MCF 10A (cell line): ENCODE results near the gene CCDC12. TPM values are rescaled to one million over a fixed set of nuclear protein-coding genes. Genes with fewer than 3 reads are reported as not detected.
A peak's percentile ranks its signal among the peaks of the same experiment; 100 is the strongest.

Experiments used
- BruUV-seq: library from RNA; stranded (reverse); fragments of 400-500 nt; replicated peaks from 2 replicates; lab custom pipeline; 2021; lab: Mats Ljungman, UMichigan
- CTCF ChIA-PET: fragments of 300-600 bp; sonication (Branson Sonifier 250); formaldehyde crosslinking; extraction: SDS; loops from one replicate; lab custom pipeline; 2021; ENCODE audit warnings: antibody characterized with exemption, inconsistent platforms; lab: Yijun Ruan, JAX
- POLR2A ChIA-PET: fragments of 300-600, 350-650 bp; sonication (Branson Sonifier 250); formaldehyde crosslinking; extraction: SDS; loops from one replicate; lab custom pipeline; 2020; ENCODE audit warnings: antibody characterized with exemption, inconsistent platforms; lab: Yijun Ruan, JAX
- DNase-seq: peaks from one replicate; pipeline ENCODE4 v3.0.0-alpha.2; 2018; ENCODE audit not compliant: unreplicated experiment
- H3K27ac Mint-ChIP-seq: one replicate; pipeline ENCODE4 v1.8.0; 2022; ENCODE audit warnings: mild to moderate bottlenecking, low read depth, mixed read lengths; ENCODE audit not compliant: unreplicated experiment
- H3K27me3 Mint-ChIP-seq: one replicate; pipeline ENCODE4 v1.8.0; 2022; ENCODE audit warnings: mixed read lengths; ENCODE audit not compliant: insufficient read depth, unreplicated experiment
- H3K36me3 Mint-ChIP-seq: one replicate; pipeline ENCODE4 v1.8.0; 2022; ENCODE audit warnings: mild to moderate bottlenecking, moderate library complexity, mixed read lengths; ENCODE audit not compliant: insufficient read depth, unreplicated experiment
- H3K4me1 Mint-ChIP-seq: one replicate; pipeline ENCODE4 v1.8.0; 2022; ENCODE audit warnings: mixed read lengths; ENCODE audit not compliant: insufficient read depth, unreplicated experiment
- H3K4me3 Mint-ChIP-seq: one replicate; pipeline ENCODE4 v1.8.0; 2022; ENCODE audit warnings: mild to moderate bottlenecking, moderate library complexity, mixed read lengths; ENCODE audit not compliant: unreplicated experiment
- H3K9me3 Mint-ChIP-seq: one replicate; pipeline ENCODE4 v1.8.0; 2022; ENCODE audit warnings: mixed read lengths; ENCODE audit not compliant: unreplicated experiment
- CTCF ChIP-seq: fragments of 200-600 bp; IDR thresholded peaks from one replicate; pipeline ENCODE4 v1.8.0; 2022; ENCODE audit warnings: antibody characterized with exemption, mild to moderate bottlenecking; ENCODE audit not compliant: unreplicated experiment
- intact Hi-C: fragments of 100-400 bp; cut with micrococcal nuclease; formaldehyde crosslinking; loops from 2 replicates; pipeline ENCODE4 v1.14.1; 2022
- total RNA-seq: library from RNA; stranded (reverse); gene quantifications from 2 replicates; pipeline ENCODE4 v1.2.3, GENCODE V29; 2022

CCDC12 gene
- total RNA-seq, 1 experiment from 2014 or later, result 45.9 TPM

- CTCF ChIA-PET, result interaction anchor here (0.5 to 2.4 kb wide), 19 partner anchors 9 to 443 kb away, joined by 3 to 19 read pairs (median 4); no protein-coding TSS in a partner anchor
Observed at GRCh38 chr3:46895204-46895660, 81.3 kb downstream of the CCDC12 start.

GRCh38 chr3:46894256-46894655 lies 82.3 kb downstream of the CCDC12 start:
- Mint-ChIP-seq H3K27ac (no peak overlapping the region), H3K4me1 (no peaks in the 10 kb centered on the region), H3K36me3 (peaks cover 1% of the 10 kb centered on the region), H3K27me3 (peaks cover 15% of the 10 kb centered on the region), H3K4me3 (no peak overlapping the region), H3K9me3 (no peaks in the 10 kb centered on the region)
- intact Hi-C loops, result no loop called here
- DNase-seq, result no peak
- CTCF ChIA-PET, result interaction anchor here (0.7 to 2.4 kb wide), 10 partner anchors 8 to 432 kb away, joined by 3 to 19 read pairs (median 6); no protein-coding TSS in a partner anchor
- no TSS peak for BruUV-seq
- POLR2A ChIA-PET, result interaction anchor here (0.6 kb wide), 1 partner anchor 90 kb away, joined by 3 read pairs; no protein-coding TSS in a partner anchor
- TF ChIP-seq CTCF, result no peak

More at GRCh38 chr3:46895204-46895660, 81.3 kb downstream of the CCDC12 start:
- H3K9me3 Mint-ChIP-seq, result no peaks in the 10 kb centered on the region
- peaks cover 15% of the 10 kb centered on the region for H3K27me3 Mint-ChIP-seq
- intact Hi-C loops, result loop anchor here (1.0 to 5.0 kb wide), 3 partner anchors 29 to 190 kb away; no protein-coding TSS in a partner anchor
- H3K4me3 Mint-ChIP-seq, result no peak overlapping the region
- no peaks in the 10 kb centered on the region for H3K36me3 Mint-ChIP-seq
- peak; percentile 89 for TF ChIP-seq CTCF
- POLR2A ChIA-PET, result no interaction called here
- no TSS peak for BruUV-seq
- no peaks in the 10 kb centered on the region for H3K4me1 Mint-ChIP-seq
- DNase-seq, result peak; percentile 59
- no peak overlapping the region for H3K27ac Mint-ChIP-seq

- ChIA-PET POLR2A (interaction anchor here (0.6 to 1.1 kb wide), 2 partner anchors 91 to 376 kb away, joined by 3 read pairs; no protein-coding TSS in a partner anchor), CTCF (interaction anchor here (0.7 to 1.3 kb wide), 5 partner anchors 8 to 265 kb away, joined by 3 to 4 read pairs (median 3); no protein-coding TSS in a partner anchor)
- peaks cover 15% of the 10 kb centered on the region for H3K27me3 Mint-ChIP-seq
- no peak overlapping the region for H3K4me3 Mint-ChIP-seq
- TF ChIP-seq CTCF, result no peak
- H3K36me3 Mint-ChIP-seq, result peaks cover 6% of the 10 kb centered on the region
- no TSS peak for BruUV-seq
- no peaks in the 10 kb centered on the region for H3K9me3 Mint-ChIP-seq
- H3K4me1 Mint-ChIP-seq, result no peaks in the 10 kb centered on the region
- intact Hi-C loops, result no loop called here
- no peak overlapping the region for H3K27ac Mint-ChIP-seq
- DNase-seq, result no peak
Observed at GRCh38 chr3:46893763-46894162, 82.8 kb downstream of the CCDC12 start.

- Mint-ChIP-seq H3K4me1 (no peaks in the 10 kb centered on the region), H3K27me3 (peaks cover 15% of the 10 kb centered on the region), H3K9me3 (no peaks in the 10 kb centered on the region), H3K4me3 (no peak overlapping the region), H3K27ac (no peak overlapping the region), H3K36me3 (peaks cover 6% of the 10 kb centered on the region)
- no TSS peak for BruUV-seq
- DNase-seq, result no peak
- TF ChIP-seq CTCF, result no peak
- POLR2A ChIA-PET, result interaction anchor here (1.1 kb wide), 1 partner anchor 376 kb away, joined by 3 read pairs; no protein-coding TSS in a partner anchor
- intact Hi-C loops, result no loop called here
- CTCF ChIA-PET, result interaction anchor here (0.7 to 1.3 kb wide), 6 partner anchors 9 to 265 kb away, joined by 3 to 4 read pairs (median 3); no protein-coding TSS in a partner anchor
Observed at GRCh38 chr3:46893146-46893748, 83.3 kb downstream of the CCDC12 start.
